GM21723 (cell line): Measurements from ENCODE around the gene ZGRF1.
"Not testable (repeated sequence)": the region's sequence is repeated elsewhere in the genome, so short reads cannot be mapped to it uniquely, and the experiment has no call there.

Experiments
- ATAC-seq: cut with Tn5 transposase; IDR thresholded peaks from one replicate; pipeline ENCODE4 v1.9.1; 2021; ENCODE audit warnings: mild to moderate bottlenecking, moderate library complexity; ENCODE audit not compliant: unreplicated experiment

Gene ZGRF1

GRCh38 chr4:112636688-112637551 lies at the start of gene ZGRF1, which contains the start of gene LARP7:
Gene ZGRF1, minus strand, starts transcription at chr4:112636909. Its CDS starts 3,733 bp downstream, at chr4:112633176.
Gene LARP7, plus strand, starts transcription at chr4:112637143. Its CDS starts 7,527 bp downstream, at chr4:112644670.
- ATAC-seq: peak; percentile 91

GRCh38 chr4:112680996-112681395 lies 44.3 kb upstream of the ZGRF1 start:
- no peak for ATAC-seq

GRCh38 chr4:112677519-112678091 lies 40.9 kb upstream of the ZGRF1 start:
- ATAC-seq: no peak

GRCh38 chr4:112674376-112674775 lies 37.7 kb upstream of the ZGRF1 start:
- no peak for ATAC-seq

- no peak for ATAC-seq
Observed at GRCh38 chr4:112673686-112674085, 37.0 kb upstream of the ZGRF1 start.

GRCh38 chr4:112673076-112673475 lies 36.4 kb upstream of the ZGRF1 start:
- no peak for ATAC-seq

GRCh38 chr4:112668131-112668530 lies 31.4 kb upstream of the ZGRF1 start:
- no peak for ATAC-seq

- ATAC-seq: no peak
Observed at GRCh38 chr4:112664611-112665010, 27.9 kb upstream of the ZGRF1 start.

GRCh38 chr4:112656115-112656514 lies 19.4 kb upstream of the ZGRF1 start:
- ATAC-seq: not testable (repeated sequence)

GRCh38 chr4:112655270-112655669 lies 18.6 kb upstream of the ZGRF1 start:
- no peak for ATAC-seq

- ATAC-seq: no peak
Observed at GRCh38 chr4:112652216-112652615, 15.5 kb upstream of the ZGRF1 start.

- no peak for ATAC-seq
Observed at GRCh38 chr4:112651641-112652040, 14.9 kb upstream of the ZGRF1 start.

- no peak for ATAC-seq
Observed at GRCh38 chr4:112650332-112650731, 13.6 kb upstream of the ZGRF1 start.

- ATAC-seq: no peak
Observed at GRCh38 chr4:112649055-112649408, 12.3 kb upstream of the ZGRF1 start.

GRCh38 chr4:112648263-112649054 lies 11.8 kb upstream of the ZGRF1 start:
- ATAC-seq: no peak

- no peak for ATAC-seq
Observed at GRCh38 chr4:112647785-112648184, 11.1 kb upstream of the ZGRF1 start.

GRCh38 chr4:112646632-112647537 lies 10.2 kb upstream of the ZGRF1 start:
- ATAC-seq: no peak

- no peak for ATAC-seq
Observed at GRCh38 chr4:112645541-112646329, 9.0 kb upstream of the ZGRF1 start.
